ENCODE results near the gene PARN.
"Not testable (repeated sequence)": the region's sequence is repeated elsewhere in the genome, so short reads cannot be mapped to it uniquely, and the experiment has no call there.

Gene PARN

GRCh38 chr16:14437426-14437825, 192.6 kb downstream of the PARN start:
- no peak for DNase-seq (ENCODE audit: low read depth, low spot score)

GRCh38 chr16:14436401-14436955, 193.6 kb downstream of the PARN start:
- no peak for DNase-seq (ENCODE audit: low read depth, low spot score)

- DNase-seq (ENCODE audit: low read depth, low spot score) = peak; percentile 25
Measured at GRCh38 chr16:14434860-14435259, 195.2 kb downstream of the PARN start.

GRCh38 chr16:14428971-14429637, 201.0 kb downstream of the PARN start:
- DNase-seq (ENCODE audit: low read depth, low spot score) = not testable (repeated sequence)

GRCh38 chr16:14428043-14428442, 202.0 kb downstream of the PARN start:
- peak; percentile 29 for DNase-seq (ENCODE audit: low read depth, low spot score)

- peak; percentile 39 for DNase-seq (ENCODE audit: low read depth, low spot score)
Measured at GRCh38 chr16:14427371-14427948, 202.6 kb downstream of the PARN start.

GRCh38 chr16:14424595-14424994, 205.5 kb downstream of the PARN start:
- DNase-seq (ENCODE audit: low read depth, low spot score) = no peak

GRCh38 chr16:14423344-14423743, 206.7 kb downstream of the PARN start:
- DNase-seq (ENCODE audit: low read depth, low spot score) = no peak

GRCh38 chr16:14420721-14421488, 209.2 kb downstream of the PARN start:
- no peak for DNase-seq (ENCODE audit: low read depth, low spot score)

- DNase-seq (ENCODE audit: low read depth, low spot score) = not testable (repeated sequence)
Measured at GRCh38 chr16:14420243-14420642, 209.8 kb downstream of the PARN start.

- no peak for DNase-seq (ENCODE audit: low read depth, low spot score)
Measured at GRCh38 chr16:14419817-14420216, 210.2 kb downstream of the PARN start.

GRCh38 chr16:14418795-14419225, 211.2 kb downstream of the PARN start:
- DNase-seq (ENCODE audit: low read depth, low spot score) = peak; percentile 20

- DNase-seq (ENCODE audit: low read depth, low spot score) = no peak
Measured at GRCh38 chr16:14416184-14416583, 213.9 kb downstream of the PARN start.

- no peak for DNase-seq (ENCODE audit: low read depth, low spot score)
Measured at GRCh38 chr16:14415291-14415690, 214.8 kb downstream of the PARN start.

- peak; percentile 70 for DNase-seq (ENCODE audit: low read depth, low spot score)
Measured at GRCh38 chr16:14409563-14409962, 220.5 kb downstream of the PARN start.

- no peak for DNase-seq (ENCODE audit: low read depth, low spot score)
Measured at GRCh38 chr16:14407786-14408399, 222.2 kb downstream of the PARN start.

- no peak for DNase-seq (ENCODE audit: low read depth, low spot score)
Measured at GRCh38 chr16:14405611-14406537, 224.2 kb downstream of the PARN start.

GRCh38 chr16:14403001-14403389, 227.1 kb downstream of the PARN start:
- not testable (repeated sequence) for DNase-seq (ENCODE audit: low read depth, low spot score)

- not testable (repeated sequence) for DNase-seq (ENCODE audit: low read depth, low spot score)
Measured at GRCh38 chr16:14402114-14403000, 227.7 kb downstream of the PARN start.

- peak; percentile 48 for DNase-seq (ENCODE audit: low read depth, low spot score)
Measured at GRCh38 chr16:14401711-14402061, 228.4 kb downstream of the PARN start.

Measured in astrocyte of the hippocampus (primary cell).